ENCODE data around the gene NUP93. TPM values are rescaled to one million over a fixed set of nuclear protein-coding genes. Genes with fewer than 3 reads are reported as not detected.

The NUP93 gene
- total RNA-seq, 1 experiment from 2014 or later = 165 TPM

- no peaks in the 10 kb centered on the region for H3K27me3 ChIP-seq (ENCODE audit: insufficient read depth, low read length)
- H3K23ac ChIP-seq (ENCODE audit: insufficient read length, low read depth, low read length) = no peak overlapping the region
- no peak overlapping the region for H3T11ph ChIP-seq (ENCODE audit: low read length)
- no peak overlapping the region for H2BK5ac ChIP-seq (ENCODE audit: insufficient read length, low read length)
- no CpG with 5 or more reads among the region's 3 CpGs for WGBS (ENCODE audit: extremely low coverage, insufficient read length, low lambda C conversion rate)
- H3K14ac ChIP-seq (ENCODE audit: insufficient read depth, low read length) = no peak overlapping the region
- H4K20me1 ChIP-seq (ENCODE audit: control insufficient read depth, insufficient read depth, insufficient read length) = no peaks in the 10 kb centered on the region
- no peaks in the 10 kb centered on the region for H3K79me2 ChIP-seq (ENCODE audit: insufficient read depth, low read length)
- H3K27ac Mint-ChIP-seq = 0 out of 7 replicates have a peak overlapping the region, but pooled peaks of 1 of the 3 experiments have one; percentile 62
- no peak overlapping the region for H3K4me2 ChIP-seq (ENCODE audit: insufficient read depth, insufficient read length, low read length)
- H3K27me3 Mint-ChIP-seq (ENCODE audit: low read depth) = no peaks in the 10 kb centered on the region; the same call in none of the 2 replicates
- 0 out of 2 replicates have a peak, but pooled peaks cover 2% of the 10 kb centered on the region for H3K4me1 ChIP-seq (ENCODE audit: insufficient read depth, low read length)
- no peak overlapping the region for H4K91ac ChIP-seq (ENCODE audit: insufficient read length, low read depth, low read length)
- H3K23me2 ChIP-seq (ENCODE audit: insufficient read length, low read depth, low read length, poor library complexity, severe bottlenecking) = no peaks in the 10 kb centered on the region
- H2BK12ac ChIP-seq (ENCODE audit: insufficient read length, low read depth, low read length) = no peak overlapping the region
- H3K9ac ChIP-seq (ENCODE audit: extremely low read depth, insufficient read length, low read length) = no peak overlapping the region
- H3K4ac ChIP-seq (ENCODE audit: low read depth, low read length) = no peak overlapping the region
- no peak overlapping the region for H2AFZ ChIP-seq (ENCODE audit: low read length)
- H3K27ac ChIP-seq (ENCODE audit: insufficient read length, low read depth, low read length) = no peak overlapping the region
- no peak for DNase-seq
- TF ChIP-seq, protein P1, sequence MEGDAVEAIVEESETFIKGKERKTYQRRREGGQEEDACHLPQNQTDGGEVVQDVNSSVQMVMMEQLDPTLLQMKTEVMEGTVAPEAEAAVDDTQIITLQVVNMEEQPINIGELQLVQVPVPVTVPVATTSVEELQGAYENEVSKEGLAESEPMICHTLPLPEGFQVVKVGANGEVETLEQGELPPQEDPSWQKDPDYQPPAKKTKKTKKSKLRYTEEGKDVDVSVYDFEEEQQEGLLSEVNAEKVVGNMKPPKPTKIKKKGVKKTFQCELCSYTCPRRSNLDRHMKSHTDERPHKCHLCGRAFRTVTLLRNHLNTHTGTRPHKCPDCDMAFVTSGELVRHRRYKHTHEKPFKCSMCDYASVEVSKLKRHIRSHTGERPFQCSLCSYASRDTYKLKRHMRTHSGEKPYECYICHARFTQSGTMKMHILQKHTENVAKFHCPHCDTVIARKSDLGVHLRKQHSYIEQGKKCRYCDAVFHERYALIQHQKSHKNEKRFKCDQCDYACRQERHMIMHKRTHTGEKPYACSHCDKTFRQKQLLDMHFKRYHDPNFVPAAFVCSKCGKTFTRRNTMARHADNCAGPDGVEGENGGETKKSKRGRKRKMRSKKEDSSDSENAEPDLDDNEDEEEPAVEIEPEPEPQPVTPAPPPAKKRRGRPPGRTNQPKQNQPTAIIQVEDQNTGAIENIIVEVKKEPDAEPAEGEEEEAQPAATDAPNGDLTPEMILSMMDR (conservative IDR thresholded peaks at IDR 0.05) = no peak
- H3K9me3 Mint-ChIP-seq = no peaks in the 10 kb centered on the region; a peak in 1 of 5 replicates
- H2BK120ac ChIP-seq (ENCODE audit: low read depth, low read length, poor library complexity, severe bottlenecking) = no peak overlapping the region
- H2BK20ac ChIP-seq (ENCODE audit: low read depth, low read length, poor library complexity, severe bottlenecking) = no peak overlapping the region
- no peak overlapping the region for H4K8ac ChIP-seq (replicated peaks; ENCODE audit: insufficient read length, low read depth, low read length)
- no peaks in the 10 kb centered on the region for H3K9me3 ChIP-seq (ENCODE audit: control insufficient read depth, low read depth, low read length)
- H3K36me3 Mint-ChIP-seq (ENCODE audit: insufficient read depth in 1 of 3, low read depth in 3 of 3) = peaks cover 0 to 3% (median 1%) of the 10 kb centered on the region in 3 experiments; a peak in 1 of 7 replicates
- no peak overlapping the region for H2AK5ac ChIP-seq (ENCODE audit: insufficient read length, low read length)
- no peak overlapping the region for H2BK15ac ChIP-seq (ENCODE audit: low read depth, low read length)
- H3K4me3 Mint-ChIP-seq = no peak overlapping the region
- H3K79me1 ChIP-seq (ENCODE audit: insufficient read depth, low read depth, low read length, poor library complexity, severe bottlenecking) = no peaks in the 10 kb centered on the region
- no peak overlapping the region for H3K18ac ChIP-seq (ENCODE audit: insufficient read length, low read depth, low read length)
- peaks cover 19 to 22% of the 10 kb centered on the region in 2 experiments for H3K4me1 Mint-ChIP-seq
- H4K5ac ChIP-seq (ENCODE audit: insufficient read length, low read depth, low read length) = no peak overlapping the region
- no peak overlapping the region for H3K56ac ChIP-seq (ENCODE audit: insufficient read length, low read depth, low read length)
These were observed 122.4 kb downstream of the NUP93 start for GRCh38 chr16:56852401-56852730.

Data from H9 (cell line).